A549 treated with CORT108297 at 1 μM for 4 hours (cell line): ENCODE results near the gene PRDM13. TPM values are rescaled to one million over a fixed set of nuclear protein-coding genes. Genes with fewer than 3 reads are reported as not detected.

Experiments
- total RNA-seq: library from RNA; stranded (reverse); fragments of 200-300 nt; extraction: Qiagen RNA extraction; gene quantifications from 5 replicates; pipeline ENCODE4 v1.2.3, GENCODE V29; 2022

The PRDM13 gene
- total RNA-seq: 0.54 to 1.2 TPM (median 1.1 TPM) in 5 replicates

GRCh38 chr6:99606656-99607415, at the start of gene PRDM13:
PRDM13 (plus strand) TSS chr6:99606833; CDS start chr6:99607035, 202 bp downstream.

DNA sequence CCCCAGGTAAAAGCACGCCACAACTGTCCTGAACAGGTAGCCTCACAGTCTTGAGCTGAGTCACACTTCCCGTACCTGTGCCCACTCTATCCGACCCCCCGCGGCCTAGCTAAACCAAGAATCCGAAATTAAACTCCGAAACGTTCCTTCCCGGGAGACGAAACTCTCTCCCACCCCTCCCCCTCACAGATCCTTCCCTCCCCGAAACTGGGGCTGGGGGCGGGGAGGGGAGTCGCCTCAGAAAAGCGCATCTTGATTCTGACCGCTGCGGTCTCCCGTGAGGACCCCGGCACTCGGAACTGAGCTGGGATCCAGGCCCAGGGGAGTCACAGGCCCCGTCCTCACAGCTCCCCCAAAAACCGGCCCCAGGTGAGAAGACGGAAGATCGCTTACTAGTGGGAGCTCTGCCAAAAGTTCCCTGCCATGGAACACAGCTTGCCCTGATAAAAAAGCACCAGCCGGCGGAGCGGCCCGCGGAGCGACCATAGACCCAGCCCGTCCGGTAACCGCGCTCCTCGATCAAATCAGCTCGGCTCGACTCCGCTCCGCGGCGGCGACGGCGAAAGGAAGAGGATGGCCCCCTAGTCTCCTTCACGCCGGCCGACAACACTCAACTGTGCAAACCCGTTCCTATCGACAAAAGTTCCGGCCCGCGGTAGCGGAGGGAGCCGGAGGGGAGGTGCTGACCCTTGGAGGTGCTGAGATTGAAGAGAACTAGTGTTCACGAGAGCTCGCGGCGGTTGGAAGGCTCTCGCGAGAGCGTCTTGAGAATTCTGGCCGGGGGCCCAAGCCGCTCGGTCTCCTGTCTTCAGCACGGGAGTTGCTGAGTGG, 38.3 kb upstream of the PRDM13 start, which contains the start of gene CCNC:
CCNC (minus strand) TSS at position 558 of the 831 bp plus-strand sequence; CDS start at position 425, 133 bp downstream.

Other genes starting within 250 kb of the PRDM13 start
- gene COQ3, start 212.6 kb upstream of the PRDM13 start, total RNA-seq: 9.8 to 12.1 TPM (median 11.0 TPM) in 5 replicates
- 20.4 to 31.2 TPM (median 28.4 TPM) in 5 replicates for gene PNISR, start 181.5 kb upstream of the PRDM13 start, total RNA-seq
- gene USP45, start 91.4 kb upstream of the PRDM13 start, total RNA-seq: 4.3 to 6.0 TPM (median 5.2 TPM) in 5 replicates
- 27.2 to 40.8 TPM (median 28.4 TPM) in 5 replicates for gene CCNC, start 38.2 kb upstream of the PRDM13 start, total RNA-seq